ENCODE measurements around the gene MUTYH. TPM values are rescaled to one million over a fixed set of nuclear protein-coding genes. Genes with fewer than 3 reads are reported as not detected.

Gene MUTYH
- total RNA-seq, 4 donors from 2014 or later = 10.0 to 22.1 (median 14.9) TPM

DNA sequence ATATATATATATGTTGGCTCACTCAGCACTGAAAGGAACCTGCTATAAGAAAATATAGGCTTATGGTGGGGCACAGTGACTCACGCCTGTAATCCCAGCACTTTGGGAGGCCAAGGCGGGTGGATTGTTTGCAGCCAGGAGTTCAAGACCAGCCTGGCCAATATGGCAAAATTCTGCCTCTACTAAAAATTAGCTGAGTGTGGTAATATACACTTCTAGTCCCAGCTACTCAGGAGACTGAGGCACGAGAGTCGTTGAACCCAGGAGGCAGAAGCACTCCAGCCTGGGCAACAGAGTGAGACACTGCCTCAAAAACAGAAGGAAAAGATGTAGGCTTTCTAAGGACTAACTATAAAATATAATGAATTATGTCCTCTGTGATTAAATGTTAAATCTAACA is 14.6 kb upstream of the MUTYH start:
- intact Hi-C loops (cut with DNase I) = no loop called here
- no peak overlapping the region for H3K27ac ChIP-seq (replicated peaks in 1 of 4)
- DNase-seq (ENCODE audit: extremely low spot score) = no peak
- no peaks in the 10 kb centered on the region for H3K27me3 ChIP-seq
- H3K9me3 ChIP-seq = no peaks in the 10 kb centered on the region
- 95% methylated on average over 4 of the region's 4 CpGs for WGBS
- no peak overlapping the region for H3K4me3 ChIP-seq
- TF ChIP-seq POLR2A (IDR thresholded peaks at IDR 0.05; ENCODE audit: low read depth) = no peak
- TF ChIP-seq, protein P1, sequence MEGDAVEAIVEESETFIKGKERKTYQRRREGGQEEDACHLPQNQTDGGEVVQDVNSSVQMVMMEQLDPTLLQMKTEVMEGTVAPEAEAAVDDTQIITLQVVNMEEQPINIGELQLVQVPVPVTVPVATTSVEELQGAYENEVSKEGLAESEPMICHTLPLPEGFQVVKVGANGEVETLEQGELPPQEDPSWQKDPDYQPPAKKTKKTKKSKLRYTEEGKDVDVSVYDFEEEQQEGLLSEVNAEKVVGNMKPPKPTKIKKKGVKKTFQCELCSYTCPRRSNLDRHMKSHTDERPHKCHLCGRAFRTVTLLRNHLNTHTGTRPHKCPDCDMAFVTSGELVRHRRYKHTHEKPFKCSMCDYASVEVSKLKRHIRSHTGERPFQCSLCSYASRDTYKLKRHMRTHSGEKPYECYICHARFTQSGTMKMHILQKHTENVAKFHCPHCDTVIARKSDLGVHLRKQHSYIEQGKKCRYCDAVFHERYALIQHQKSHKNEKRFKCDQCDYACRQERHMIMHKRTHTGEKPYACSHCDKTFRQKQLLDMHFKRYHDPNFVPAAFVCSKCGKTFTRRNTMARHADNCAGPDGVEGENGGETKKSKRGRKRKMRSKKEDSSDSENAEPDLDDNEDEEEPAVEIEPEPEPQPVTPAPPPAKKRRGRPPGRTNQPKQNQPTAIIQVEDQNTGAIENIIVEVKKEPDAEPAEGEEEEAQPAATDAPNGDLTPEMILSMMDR (IDR thresholded peaks at IDR 0.05) = no peak
- no peak for TF ChIP-seq EP300 (IDR thresholded peaks at IDR 0.05)
- TF ChIP-seq POLR2AphosphoS5 (IDR thresholded peaks at IDR 0.05) = no peak
- H3K36me3 ChIP-seq = no peaks in the 10 kb centered on the region
- H3K4me1 ChIP-seq = peaks cover 0 to 5% (median 5%) of the 10 kb centered on the region in 4 donors

DNA sequence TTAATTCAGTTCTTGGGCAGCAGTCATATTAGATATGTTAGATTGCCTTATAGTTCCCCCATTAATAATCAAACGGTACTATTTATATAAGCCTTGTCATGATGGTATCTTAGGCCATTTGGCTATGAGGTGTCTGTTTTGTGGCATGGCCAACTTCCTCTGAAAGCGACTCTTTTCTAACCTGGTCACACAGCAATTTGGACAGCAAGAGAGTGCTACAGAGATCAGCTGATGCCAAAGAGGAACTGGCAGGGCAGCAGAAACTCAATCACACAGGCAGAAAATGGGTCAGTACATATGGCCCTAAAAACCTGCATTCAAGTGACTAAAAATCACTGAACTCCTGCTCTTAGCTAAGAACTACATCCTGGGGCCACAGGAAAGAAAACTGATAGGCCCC is 13.4 kb upstream of the MUTYH start:
- Histone ChIP-seq H3K4me3 (no peak overlapping the region), H3K9me3 (no peaks in the 10 kb centered on the region), H3K36me3 (no peaks in the 10 kb centered on the region), H3K27ac (replicated peaks in 1 of 4) (no peak overlapping the region), H3K4me1 (peaks cover 9 to 12% (median 11%) of the 10 kb centered on the region in 4 donors), H3K27me3 (no peaks in the 10 kb centered on the region)
- intact Hi-C loops (cut with DNase I) = no loop called here
- WGBS = 53% methylated on average over 2 of the region's 2 CpGs
- TF ChIP-seq POLR2AphosphoS5 (IDR thresholded peaks at IDR 0.05) (no peak), EP300 (IDR thresholded peaks at IDR 0.05) (no peak), POLR2A (IDR thresholded peaks at IDR 0.05; ENCODE audit: low read depth) (no peak)
- TF ChIP-seq, protein P1 (IDR thresholded peaks at IDR 0.05) = no peak
- DNase-seq (ENCODE audit: extremely low spot score) = no peak

DNA sequence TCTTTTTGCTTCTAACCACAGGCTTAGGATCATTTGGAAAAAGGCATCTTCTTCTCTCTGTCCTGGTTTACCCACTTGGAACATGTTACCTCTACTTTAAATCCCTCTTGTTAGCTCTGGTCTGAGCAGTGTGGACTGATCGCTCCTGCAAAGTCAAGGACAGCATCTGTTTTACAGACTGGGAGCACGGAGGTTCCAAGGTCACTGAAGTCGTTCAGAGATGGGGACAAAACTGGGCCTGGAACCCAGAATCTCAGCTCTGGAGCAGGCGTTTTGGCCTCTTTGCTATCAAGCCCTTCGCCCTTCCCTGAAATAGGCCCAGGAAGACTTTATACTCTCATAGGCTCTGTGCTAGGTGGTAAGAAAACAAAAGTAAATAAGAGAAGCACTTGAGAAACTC is 11.3 kb upstream of the MUTYH start:
- TF ChIP-seq POLR2A (IDR thresholded peaks at IDR 0.05; ENCODE audit: low read depth) (no peak), POLR2AphosphoS5 (IDR thresholded peaks at IDR 0.05) (no peak), EP300 (IDR thresholded peaks at IDR 0.05) (no peak)
- TF ChIP-seq, protein P1 (IDR thresholded peaks at IDR 0.05) = no peak
- intact Hi-C loops (cut with DNase I) = no loop called here
- Histone ChIP-seq H3K4me1 (peaks cover 19 to 25% (median 22%) of the 10 kb centered on the region in 4 donors), H3K27me3 (no peaks in the 10 kb centered on the region), H3K36me3 (no peaks in the 10 kb centered on the region), H3K27ac (replicated peaks in 1 of 4) (no peak overlapping the region), H3K4me3 (no peak overlapping the region), H3K9me3 (no peaks in the 10 kb centered on the region)
- DNase-seq (ENCODE audit: extremely low spot score) = no peak
- 89% methylated on average over 5 of the region's 5 CpGs for WGBS

DNA sequence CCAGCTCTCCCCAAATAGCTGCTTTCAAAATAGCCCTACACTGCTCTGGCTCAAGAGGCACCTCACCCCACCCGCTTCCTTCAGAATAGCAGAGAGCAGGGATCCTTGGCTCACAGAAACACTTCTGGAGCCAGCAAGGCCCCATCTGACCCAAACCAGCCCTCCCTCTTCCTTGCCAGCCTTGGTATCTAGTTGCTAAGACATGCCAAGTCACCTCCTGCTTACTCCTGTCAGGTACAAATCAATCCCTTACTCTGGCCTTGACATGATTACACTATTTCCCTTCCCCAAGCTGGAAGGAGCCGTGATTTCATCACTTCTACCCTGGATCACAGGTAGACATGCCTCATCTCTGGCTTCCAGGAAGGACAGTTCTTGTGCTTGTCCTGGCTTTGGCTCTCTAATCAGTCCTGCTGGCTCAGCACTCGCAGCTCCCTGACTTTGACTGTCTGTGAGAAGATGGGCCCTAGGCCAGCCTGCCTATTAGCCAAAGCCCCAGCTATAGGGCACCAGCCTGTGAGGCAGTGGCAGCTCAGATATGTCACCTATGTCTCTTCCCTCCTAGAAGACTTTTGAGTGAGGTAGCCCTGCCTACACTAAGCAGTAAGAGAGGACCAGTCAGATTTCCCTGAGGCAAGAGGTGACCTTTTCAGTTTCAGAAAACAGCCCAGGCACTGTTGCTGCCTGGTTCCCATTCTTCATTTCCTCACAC is 8.9 kb upstream of the MUTYH start:
- TF ChIP-seq, protein P1 (IDR thresholded peaks at IDR 0.05) = no peak
- TF ChIP-seq POLR2AphosphoS5 (IDR thresholded peaks at IDR 0.05) = peak; percentile 20 to 29
- no peak overlapping the region for H3K4me3 ChIP-seq
- no peak for DNase-seq (ENCODE audit: extremely low spot score)
- H3K27ac ChIP-seq (replicated peaks in 1 of 4) = peak overlapping the region; percentile 62 to 74 (median 72)
- no peaks in the 10 kb centered on the region for H3K9me3 ChIP-seq
- intact Hi-C loops (cut with DNase I) = no loop called here
- peaks cover 19 to 25% (median 22%) of the 10 kb centered on the region in 4 donors for H3K4me1 ChIP-seq
- WGBS = 30% methylated on average over 3 of the region's 3 CpGs
- H3K36me3 ChIP-seq = peaks cover 0 to 21% (median 18%) of the 10 kb centered on the region in 4 donors
- no peaks in the 10 kb centered on the region for H3K27me3 ChIP-seq

DNA sequence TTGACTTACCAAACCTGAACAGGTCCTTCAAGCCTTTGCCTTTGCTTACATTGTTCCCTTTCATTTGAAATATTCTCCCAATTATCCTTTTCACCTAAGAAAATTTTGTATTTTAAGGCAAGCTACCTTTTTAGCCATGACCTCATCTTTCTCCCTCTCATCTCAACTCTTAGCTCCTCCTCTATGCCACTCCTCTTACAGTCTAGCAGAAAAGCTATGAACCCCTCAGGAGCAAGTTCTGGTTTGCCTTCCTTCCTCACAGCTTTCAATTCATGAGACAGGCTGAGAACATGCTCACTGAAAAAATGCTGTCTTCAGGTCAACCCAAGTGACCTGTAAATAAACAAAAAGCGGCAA is 8.3 kb upstream of the MUTYH start:
- no peak for DNase-seq (ENCODE audit: extremely low spot score)
- Histone ChIP-seq H3K27ac (replicated peaks in 1 of 4) (peak overlapping the region; percentile 62 to 74 (median 72)), H3K36me3 (peaks cover under 1 to 27% (median 23%) of the 10 kb centered on the region in 4 donors), H3K9me3 (no peaks in the 10 kb centered on the region), H3K4me3 (no peak overlapping the region), H3K4me1 (peaks cover 19 to 25% (median 22%) of the 10 kb centered on the region in 4 donors), H3K27me3 (no peaks in the 10 kb centered on the region)
- no peak for TF ChIP-seq POLR2AphosphoS5 (IDR thresholded peaks at IDR 0.05)
- TF ChIP-seq, protein P1 (IDR thresholded peaks at IDR 0.05) = no peak
- intact Hi-C loops (cut with DNase I) = no loop called here
- 18% methylated on average over 1 of the region's 1 CpG for WGBS
